ENCODE measurements around the gene CYB5B. TPM values are rescaled to one million over a fixed set of nuclear protein-coding genes. Genes with fewer than 3 reads are reported as not detected.

Gene CYB5B
- total RNA-seq (100 to 1,000 TPM; 102 to 117 TPM), polyA plus RNA-seq (ENCODE audit: insufficient read length in 6 of 6) (100 to 1,000 TPM; 101 to 119 (median 107) TPM)
- long read RNA-seq, donor 1, full-length matches to known transcripts = 33 of 50 reads
- long read RNA-seq, donor 1, partial matches to known transcripts = 7 of 50 reads
- long read RNA-seq, donor 1, other reads (novel, unspliced or antisense) = 10 of 50 reads
- long read RNA-seq, donor 2, full-length matches to known transcripts = 17 of 17 reads
- long read RNA-seq, donor 2, partial matches to known transcripts = 0 of 17 reads
- long read RNA-seq, donor 2, other reads (novel, unspliced or antisense) = 0 of 17 reads
- long read RNA-seq, donor 3, full-length matches to known transcripts = 14 of 14 reads
- long read RNA-seq, donor 3, partial matches to known transcripts = 0 of 14 reads
- long read RNA-seq, donor 3, other reads (novel, unspliced or antisense) = 0 of 14 reads
- long read RNA-seq, donor 4, full-length matches to known transcripts = 28 of 33 reads
- long read RNA-seq, donor 4, partial matches to known transcripts = 2 of 33 reads
- long read RNA-seq, donor 4, other reads (novel, unspliced or antisense) = 3 of 33 reads
- long read RNA-seq, donor 5, full-length matches to known transcripts = 22 of 28 reads
- long read RNA-seq, donor 5, partial matches to known transcripts = 6 of 28 reads
- long read RNA-seq, donor 5, other reads (novel, unspliced or antisense) = 0 of 28 reads
- long read RNA-seq, donor 6, full-length matches to known transcripts = 29 of 29 reads
- long read RNA-seq, donor 6, partial matches to known transcripts = 0 of 29 reads
- long read RNA-seq, donor 6, other reads (novel, unspliced or antisense) = 0 of 29 reads
- long read RNA-seq, donor 7, full-length matches to known transcripts = 19 of 30 reads
- long read RNA-seq, donor 7, partial matches to known transcripts = 11 of 30 reads
- long read RNA-seq, donor 7, other reads (novel, unspliced or antisense) = 0 of 30 reads
- long read RNA-seq, donor 8, full-length matches to known transcripts = 30 of 95 reads
- long read RNA-seq, donor 8, partial matches to known transcripts = 65 of 95 reads
- long read RNA-seq, donor 8, other reads (novel, unspliced or antisense) = 0 of 95 reads
- long read RNA-seq, donor 9 = 0 reads
- long read RNA-seq, donor 10, full-length matches to known transcripts = 34 of 35 reads
- long read RNA-seq, donor 10, partial matches to known transcripts = 0 of 35 reads
- long read RNA-seq, donor 10, other reads (novel, unspliced or antisense) = 1 of 35 reads
- long read RNA-seq, donor 11 = 0 reads
- long read RNA-seq, donor 12, full-length matches to known transcripts = 27 of 27 reads
- long read RNA-seq, donor 12, partial matches to known transcripts = 0 of 27 reads
- long read RNA-seq, donor 12, other reads (novel, unspliced or antisense) = 0 of 27 reads

- peak; percentile 98 for ATAC-seq
- TF ChIP-seq, protein P1, sequence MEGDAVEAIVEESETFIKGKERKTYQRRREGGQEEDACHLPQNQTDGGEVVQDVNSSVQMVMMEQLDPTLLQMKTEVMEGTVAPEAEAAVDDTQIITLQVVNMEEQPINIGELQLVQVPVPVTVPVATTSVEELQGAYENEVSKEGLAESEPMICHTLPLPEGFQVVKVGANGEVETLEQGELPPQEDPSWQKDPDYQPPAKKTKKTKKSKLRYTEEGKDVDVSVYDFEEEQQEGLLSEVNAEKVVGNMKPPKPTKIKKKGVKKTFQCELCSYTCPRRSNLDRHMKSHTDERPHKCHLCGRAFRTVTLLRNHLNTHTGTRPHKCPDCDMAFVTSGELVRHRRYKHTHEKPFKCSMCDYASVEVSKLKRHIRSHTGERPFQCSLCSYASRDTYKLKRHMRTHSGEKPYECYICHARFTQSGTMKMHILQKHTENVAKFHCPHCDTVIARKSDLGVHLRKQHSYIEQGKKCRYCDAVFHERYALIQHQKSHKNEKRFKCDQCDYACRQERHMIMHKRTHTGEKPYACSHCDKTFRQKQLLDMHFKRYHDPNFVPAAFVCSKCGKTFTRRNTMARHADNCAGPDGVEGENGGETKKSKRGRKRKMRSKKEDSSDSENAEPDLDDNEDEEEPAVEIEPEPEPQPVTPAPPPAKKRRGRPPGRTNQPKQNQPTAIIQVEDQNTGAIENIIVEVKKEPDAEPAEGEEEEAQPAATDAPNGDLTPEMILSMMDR (IDR thresholded peaks at IDR 0.05) = no peak
- Histone ChIP-seq H3K36me3 (peaks cover 0 to 27% of the 10 kb centered on the region in 2 donors), H3K4me3 (peak within 1 kb of the TSS; percentile 71 to 75), H3K27ac (peak within 1 kb of the TSS; percentile 70 to 85), H3K4me1 (peaks cover 0 to 24% of the 10 kb centered on the region in 2 donors), H3K9me3 (peaks cover 0 to 9% of the 10 kb centered on the region in 2 donors), H3K27me3 (no peaks in the 10 kb centered on the region)
- intact Hi-C loops (cut with DNase I) = no loop called here
- DNase-seq = peak; percentile 91 to 97 (median 94)
Observed at GRCh38 chr16:69424053-69424934, at the start of gene CYB5B. Gene CYB5B, plus strand, starts transcription at chr16:69424619. Its CDS starts 65 bp downstream, at chr16:69424684.

DNA sequence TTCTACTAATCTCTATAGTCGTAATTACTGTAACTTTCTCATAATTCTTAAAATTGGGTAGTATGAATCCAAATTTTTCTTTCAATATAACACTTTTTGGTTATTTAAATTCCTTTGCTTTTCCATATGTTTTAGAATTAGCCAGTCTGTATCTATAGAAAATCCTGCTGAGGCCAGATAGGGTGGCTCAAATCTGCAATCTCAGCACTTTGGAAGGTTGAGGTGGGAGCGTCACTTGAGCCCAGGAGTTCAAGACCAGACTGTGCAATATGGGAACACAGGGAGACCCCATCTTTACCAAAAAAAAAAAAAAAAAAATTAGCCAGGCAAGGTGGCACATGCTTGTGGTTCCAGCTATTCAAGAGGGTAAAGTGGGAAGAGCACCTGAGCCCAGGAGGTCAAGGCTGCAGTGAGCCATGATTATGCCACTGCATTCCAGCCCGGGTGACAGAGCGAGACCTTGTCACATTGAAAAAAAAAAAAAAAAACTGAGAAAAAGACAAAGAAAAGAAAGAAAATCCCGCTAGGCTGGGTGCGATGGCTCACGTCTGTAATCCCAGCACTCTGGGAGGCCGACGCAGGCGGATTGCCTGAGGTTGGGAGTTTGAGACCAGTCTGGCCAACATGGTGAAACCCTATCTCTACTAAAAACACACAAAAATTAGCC is 47.9 kb upstream of the CYB5B start:
- ATAC-seq (no peak), DNase-seq (no peak)
- no peak overlapping the region for H3K27ac ChIP-seq
- no peak overlapping the region for H3K4me3 ChIP-seq
- peaks cover 0 to 56% of the 10 kb centered on the region in 2 donors for H3K36me3 ChIP-seq
- H3K9me3 ChIP-seq = no peaks in the 10 kb centered on the region
- H3K4me1 ChIP-seq = peaks cover 5 to 8% of the 10 kb centered on the region in 2 donors
- intact Hi-C loops (cut with DNase I) = no loop called here
- H3K27me3 ChIP-seq = no peaks in the 10 kb centered on the region
- TF ChIP-seq, protein P1 (IDR thresholded peaks at IDR 0.05) = no peak

GRCh38 chr16:69378036-69378435 is 46.4 kb upstream of the CYB5B start:
- Histone ChIP-seq H3K9me3 (no peaks in the 10 kb centered on the region), H3K4me1 (peaks cover 5 to 23% of the 10 kb centered on the region in 2 donors), H3K4me3 (no peak overlapping the region), H3K27ac (no peak overlapping the region), H3K27me3 (no peaks in the 10 kb centered on the region), H3K36me3 (peaks cover 0 to 56% of the 10 kb centered on the region in 2 donors)
- TF ChIP-seq, protein P1 (IDR thresholded peaks at IDR 0.05) = no peak
- intact Hi-C loops (cut with DNase I) = no loop called here
- no peak for ATAC-seq
- DNase-seq = no peak

DNA sequence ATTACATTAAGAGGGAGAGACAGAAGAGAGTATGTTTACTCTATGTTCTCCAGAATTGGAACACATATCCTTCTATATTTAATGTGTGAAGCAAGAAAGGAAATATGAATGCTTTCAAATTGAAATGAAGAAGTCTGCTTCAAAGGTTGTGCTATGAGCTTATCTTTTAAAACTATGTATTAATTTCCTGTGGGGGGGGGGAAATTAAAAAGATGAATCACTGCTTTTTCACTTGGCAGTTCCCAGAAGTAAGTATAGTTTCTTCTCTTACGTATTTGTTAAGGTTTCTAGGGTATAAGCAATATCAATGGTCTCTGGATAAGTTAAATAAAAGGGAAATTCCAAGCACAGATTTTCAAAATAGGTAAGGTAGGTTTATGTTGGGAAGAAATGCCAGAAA is 45.7 kb upstream of the CYB5B start:
- Histone ChIP-seq H3K9me3 (no peaks in the 10 kb centered on the region), H3K4me1 (peaks cover 5 to 31% of the 10 kb centered on the region in 2 donors), H3K27me3 (no peaks in the 10 kb centered on the region), H3K27ac (peak overlapping the region in 1 of 2 donors; percentile 14), H3K4me3 (no peak overlapping the region), H3K36me3 (peaks cover 0 to 63% of the 10 kb centered on the region in 2 donors)
- TF ChIP-seq, protein P1 (IDR thresholded peaks at IDR 0.05) = no peak
- intact Hi-C loops (cut with DNase I) = no loop called here
- no peak for DNase-seq
- no peak for ATAC-seq
